PFSK-1 (cell line): ENCODE data around the gene NOCT.

ENCODE experiments used
- FOXP2 ChIP-seq: optimal IDR thresholded peaks from 2 replicates; pipeline ENCODE3; 2011; ENCODE audit warnings: borderline replicate concordance, control low read depth, inconsistent platforms; ENCODE audit not compliant: insufficient read depth; ENCODE audit errors: extremely low read length, extremely low read depth
- POLR2AphosphoS5 ChIP-seq: IDR thresholded peaks from 2 replicates; pipeline ENCODE4 v1.6.1; 2012; ENCODE audit warnings: low read depth, mild to moderate bottlenecking, control low read depth, low read length, moderate library complexity
- SIN3A ChIP-seq: IDR thresholded peaks from 2 replicates; pipeline ENCODE4 v1.6.1; 2012; ENCODE audit warnings: mild to moderate bottlenecking, low read length, moderate library complexity, borderline replicate concordance; ENCODE audit not compliant: insufficient read depth
- TAF1 ChIP-seq: IDR thresholded peaks from 2 replicates; pipeline ENCODE4 v1.6.1; 2012; ENCODE audit warnings: low read length, control low read depth, borderline replicate concordance; ENCODE audit not compliant: insufficient read depth
- TF ChIP-seq, protein P1 (sequence below), 2 experiments: IDR thresholded peaks; 2 replicates each; pipeline versions ENCODE4 v1.6.1 to v1.8.0; 2011 to 2012; ENCODE audit warnings: low read depth in 2 of 2, low read length in 2 of 2, control low read depth in 1 of 2, inconsistent platforms in 1 of 2, mild to moderate bottlenecking in 1 of 2, moderate library complexity in 1 of 2; ENCODE audit not compliant: insufficient read depth in 1 of 2

Gene NOCT

GRCh38 chr4:139020384-139020783, 4.8 kb downstream of the NOCT start:
- TF ChIP-seq, protein P1, sequence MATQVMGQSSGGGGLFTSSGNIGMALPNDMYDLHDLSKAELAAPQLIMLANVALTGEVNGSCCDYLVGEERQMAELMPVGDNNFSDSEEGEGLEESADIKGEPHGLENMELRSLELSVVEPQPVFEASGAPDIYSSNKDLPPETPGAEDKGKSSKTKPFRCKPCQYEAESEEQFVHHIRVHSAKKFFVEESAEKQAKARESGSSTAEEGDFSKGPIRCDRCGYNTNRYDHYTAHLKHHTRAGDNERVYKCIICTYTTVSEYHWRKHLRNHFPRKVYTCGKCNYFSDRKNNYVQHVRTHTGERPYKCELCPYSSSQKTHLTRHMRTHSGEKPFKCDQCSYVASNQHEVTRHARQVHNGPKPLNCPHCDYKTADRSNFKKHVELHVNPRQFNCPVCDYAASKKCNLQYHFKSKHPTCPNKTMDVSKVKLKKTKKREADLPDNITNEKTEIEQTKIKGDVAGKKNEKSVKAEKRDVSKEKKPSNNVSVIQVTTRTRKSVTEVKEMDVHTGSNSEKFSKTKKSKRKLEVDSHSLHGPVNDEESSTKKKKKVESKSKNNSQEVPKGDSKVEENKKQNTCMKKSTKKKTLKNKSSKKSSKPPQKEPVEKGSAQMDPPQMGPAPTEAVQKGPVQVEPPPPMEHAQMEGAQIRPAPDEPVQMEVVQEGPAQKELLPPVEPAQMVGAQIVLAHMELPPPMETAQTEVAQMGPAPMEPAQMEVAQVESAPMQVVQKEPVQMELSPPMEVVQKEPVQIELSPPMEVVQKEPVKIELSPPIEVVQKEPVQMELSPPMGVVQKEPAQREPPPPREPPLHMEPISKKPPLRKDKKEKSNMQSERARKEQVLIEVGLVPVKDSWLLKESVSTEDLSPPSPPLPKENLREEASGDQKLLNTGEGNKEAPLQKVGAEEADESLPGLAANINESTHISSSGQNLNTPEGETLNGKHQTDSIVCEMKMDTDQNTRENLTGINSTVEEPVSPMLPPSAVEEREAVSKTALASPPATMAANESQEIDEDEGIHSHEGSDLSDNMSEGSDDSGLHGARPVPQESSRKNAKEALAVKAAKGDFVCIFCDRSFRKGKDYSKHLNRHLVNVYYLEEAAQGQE (IDR thresholded peaks at IDR 0.05; ENCODE audit: insufficient read depth in 1 of 2, low read depth in 2 of 2, low read length in 2 of 2), result no peak
- TF ChIP-seq POLR2AphosphoS5 (no peak), TAF1 (no peak), FOXP2 (no peak), SIN3A (no peak)

DNA sequence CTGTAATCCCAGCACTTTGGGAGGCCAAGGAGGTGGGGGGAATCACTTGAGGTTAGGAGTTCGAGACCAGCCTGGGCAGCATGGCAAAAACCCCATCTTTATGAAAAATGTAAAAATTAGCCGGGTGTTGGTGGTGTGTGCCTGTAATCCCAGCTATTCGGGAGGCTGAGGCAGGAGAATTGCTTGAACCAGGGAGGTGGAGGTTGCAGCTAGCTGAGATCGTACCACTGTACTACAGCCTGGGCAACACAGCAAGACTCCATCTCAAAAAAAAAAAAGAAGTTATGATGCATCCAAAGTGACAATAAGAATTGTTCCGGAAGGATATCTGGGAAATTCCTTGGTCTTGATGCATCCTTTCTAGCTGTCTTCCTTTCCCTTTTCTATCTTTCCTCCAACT, 7.3 kb downstream of the NOCT start:
- TF ChIP-seq FOXP2, result no peak
- no peak for TF ChIP-seq TAF1
- TF ChIP-seq, protein P1 (IDR thresholded peaks at IDR 0.05; ENCODE audit: insufficient read depth in 1 of 2, low read depth in 2 of 2, low read length in 2 of 2), result no peak
- no peak for TF ChIP-seq POLR2AphosphoS5
- no peak for TF ChIP-seq SIN3A

GRCh38 chr4:139024686-139025085, 9.1 kb downstream of the NOCT start:
- TF ChIP-seq SIN3A (no peak), POLR2AphosphoS5 (no peak), TAF1 (no peak), FOXP2 (no peak)
- TF ChIP-seq, protein P1 (IDR thresholded peaks at IDR 0.05; ENCODE audit: insufficient read depth in 1 of 2, low read depth in 2 of 2, low read length in 2 of 2), result no peak

- TF ChIP-seq FOXP2 (no peak), POLR2AphosphoS5 (no peak), SIN3A (no peak), TAF1 (no peak)
- TF ChIP-seq, protein P1 (IDR thresholded peaks at IDR 0.05; ENCODE audit: insufficient read depth in 1 of 2, low read depth in 2 of 2, low read length in 2 of 2), result no peak
These were observed 10.3 kb downstream of the NOCT start for GRCh38 chr4:139025841-139026240.

GRCh38 chr4:139027776-139028175, 12.2 kb downstream of the NOCT start:
- TF ChIP-seq SIN3A (no peak), FOXP2 (no peak), TAF1 (no peak), POLR2AphosphoS5 (no peak)
- TF ChIP-seq, protein P1 (IDR thresholded peaks at IDR 0.05; ENCODE audit: insufficient read depth in 1 of 2, low read depth in 2 of 2, low read length in 2 of 2), result no peak
